Loucy (cell line): ENCODE data around the gene SORT1.

Experiments used
- H2AFZ ChIP-seq: fragments of 200-600 bp; sonication (generic); 2 replicates; pipeline ENCODE4 v1.6.0; 2016; ENCODE audit warnings: antibody characterized with exemption, mild to moderate bottlenecking, low read length, moderate library complexity
- H3F3A ChIP-seq: fragments of 200-600 bp; 2 replicates; pipeline ENCODE4 v1.6.0; 2016; ENCODE audit warnings: antibody characterized with exemption, low read depth, mild to moderate bottlenecking
- H3K27me3 ChIP-seq: fragments of 200-600 bp; sonication (generic); 2 replicates; pipeline ENCODE4 v1.6.1; 2014; ENCODE audit warnings: low read length, mild to moderate bottlenecking; ENCODE audit not compliant: insufficient read depth, poor library complexity, severe bottlenecking
- H3K36me3 ChIP-seq: fragments of 200-600 bp; sonication (generic); 2 replicates; pipeline ENCODE4 v1.6.1; 2016; ENCODE audit warnings: low read length; ENCODE audit not compliant: insufficient read depth
- H3K4me1 ChIP-seq: fragments of 200-600 bp; sonication (generic); 2 replicates; pipeline ENCODE4 v1.5.1; 2014; ENCODE audit warnings: low read length, mild to moderate bottlenecking; ENCODE audit not compliant: insufficient read depth, poor library complexity, severe bottlenecking
- H3K4me2 ChIP-seq: fragments of 200-600 bp; sonication (generic); 2 replicates; pipeline ENCODE4 v1.6.0; 2014; ENCODE audit warnings: antibody characterized with exemption, low read length, low read depth, mild to moderate bottlenecking; ENCODE audit not compliant: poor library complexity, severe bottlenecking
- H3K4me3 ChIP-seq: fragments of 200-600 bp; sonication (generic); 2 replicates; pipeline ENCODE4 v1.5.1; 2014; ENCODE audit warnings: low read length, mild to moderate bottlenecking, mixed read lengths; ENCODE audit not compliant: poor library complexity, severe bottlenecking
- H3K79me2 ChIP-seq: fragments of 200-600 bp; sonication (generic); 2 replicates; pipeline ENCODE4 v1.6.1; 2014; ENCODE audit warnings: low read length; ENCODE audit not compliant: insufficient read depth
- H3K9ac ChIP-seq: fragments of 200-600 bp; sonication (generic); 2 replicates; pipeline ENCODE4 v1.6.0; 2014; ENCODE audit warnings: mild to moderate bottlenecking, low read depth, low read length, moderate library complexity; ENCODE audit not compliant: poor library complexity, severe bottlenecking
- H3K9me2 ChIP-seq: fragments of 200-600 bp; sonication (generic); replicated peaks from 2 replicates; pipeline ENCODE4 v1.6.1; 2016; ENCODE audit warnings: low read depth, low read length, mixed read lengths
- H3K9me3 ChIP-seq: fragments of 200-600 bp; sonication (generic); 2 replicates; pipeline ENCODE4 v1.6.1; 2014; ENCODE audit warnings: mild to moderate bottlenecking, antibody characterized with exemption, low read length, low read depth; ENCODE audit not compliant: insufficient read depth
- H4K20me1 ChIP-seq: fragments of 200-600 bp; sonication (generic); 2 replicates; pipeline ENCODE4 v1.6.0; 2014; ENCODE audit warnings: antibody characterized with exemption, low read length, mild to moderate bottlenecking; ENCODE audit not compliant: insufficient read depth, poor library complexity, severe bottlenecking
- EZH2phosphoT487 ChIP-seq: fragments of 200-600 bp; IDR thresholded peaks from 2 replicates; pipeline ENCODE4 v1.6.1; 2018; ENCODE audit warnings: antibody characterized with exemption, mild to moderate bottlenecking, moderate library complexity, borderline replicate concordance
- TF ChIP-seq, protein P1 (sequence below): fragments of 200-600 bp; sonication (generic); conservative IDR thresholded peaks from 2 replicates; pipeline ENCODE4 v1.5.1; 2014; ENCODE audit warnings: mild to moderate bottlenecking, antibody characterized with exemption, low read length

The SORT1 gene

DNA sequence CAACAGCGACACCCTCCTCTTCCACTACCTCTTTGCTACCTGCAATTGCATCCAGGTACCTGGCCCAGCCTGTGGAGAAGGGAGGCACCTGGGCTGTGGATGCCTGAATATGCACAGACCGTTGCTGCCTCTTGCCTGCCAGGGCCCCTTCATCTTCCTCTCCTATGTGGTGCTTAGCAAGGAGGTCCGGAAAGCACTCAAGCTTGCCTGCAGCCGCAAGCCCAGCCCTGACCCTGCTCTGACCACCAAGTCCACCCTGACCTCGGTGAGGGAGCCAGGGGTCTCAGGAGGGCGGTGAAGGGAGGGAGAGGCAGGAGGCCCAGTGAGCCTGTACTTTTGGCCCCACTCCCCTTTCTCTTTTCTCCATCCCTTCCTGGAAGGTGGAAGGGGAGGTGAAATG, 126.3 kb downstream of the SORT1 start:
- H3K9me3 ChIP-seq = no peaks in the 10 kb centered on the region
- H3K4me3 ChIP-seq = no peak overlapping the region
- no peak overlapping the region for H3K4me2 ChIP-seq
- H3K4me1 ChIP-seq = no peaks in the 10 kb centered on the region
- no peak overlapping the region for H2AFZ ChIP-seq
- no peaks in the 10 kb centered on the region for H3K27me3 ChIP-seq
- no peaks in the 10 kb centered on the region for H4K20me1 ChIP-seq
- no peak overlapping the region for H3K9ac ChIP-seq
- H3K9me2 ChIP-seq = no peaks in the 10 kb centered on the region
- H3K79me2 ChIP-seq = no peaks in the 10 kb centered on the region
- no peak for TF ChIP-seq EZH2phosphoT487
- TF ChIP-seq, protein P1, sequence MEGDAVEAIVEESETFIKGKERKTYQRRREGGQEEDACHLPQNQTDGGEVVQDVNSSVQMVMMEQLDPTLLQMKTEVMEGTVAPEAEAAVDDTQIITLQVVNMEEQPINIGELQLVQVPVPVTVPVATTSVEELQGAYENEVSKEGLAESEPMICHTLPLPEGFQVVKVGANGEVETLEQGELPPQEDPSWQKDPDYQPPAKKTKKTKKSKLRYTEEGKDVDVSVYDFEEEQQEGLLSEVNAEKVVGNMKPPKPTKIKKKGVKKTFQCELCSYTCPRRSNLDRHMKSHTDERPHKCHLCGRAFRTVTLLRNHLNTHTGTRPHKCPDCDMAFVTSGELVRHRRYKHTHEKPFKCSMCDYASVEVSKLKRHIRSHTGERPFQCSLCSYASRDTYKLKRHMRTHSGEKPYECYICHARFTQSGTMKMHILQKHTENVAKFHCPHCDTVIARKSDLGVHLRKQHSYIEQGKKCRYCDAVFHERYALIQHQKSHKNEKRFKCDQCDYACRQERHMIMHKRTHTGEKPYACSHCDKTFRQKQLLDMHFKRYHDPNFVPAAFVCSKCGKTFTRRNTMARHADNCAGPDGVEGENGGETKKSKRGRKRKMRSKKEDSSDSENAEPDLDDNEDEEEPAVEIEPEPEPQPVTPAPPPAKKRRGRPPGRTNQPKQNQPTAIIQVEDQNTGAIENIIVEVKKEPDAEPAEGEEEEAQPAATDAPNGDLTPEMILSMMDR = no peak
- no peaks in the 10 kb centered on the region for H3F3A ChIP-seq
- no peaks in the 10 kb centered on the region for H3K36me3 ChIP-seq

DNA sequence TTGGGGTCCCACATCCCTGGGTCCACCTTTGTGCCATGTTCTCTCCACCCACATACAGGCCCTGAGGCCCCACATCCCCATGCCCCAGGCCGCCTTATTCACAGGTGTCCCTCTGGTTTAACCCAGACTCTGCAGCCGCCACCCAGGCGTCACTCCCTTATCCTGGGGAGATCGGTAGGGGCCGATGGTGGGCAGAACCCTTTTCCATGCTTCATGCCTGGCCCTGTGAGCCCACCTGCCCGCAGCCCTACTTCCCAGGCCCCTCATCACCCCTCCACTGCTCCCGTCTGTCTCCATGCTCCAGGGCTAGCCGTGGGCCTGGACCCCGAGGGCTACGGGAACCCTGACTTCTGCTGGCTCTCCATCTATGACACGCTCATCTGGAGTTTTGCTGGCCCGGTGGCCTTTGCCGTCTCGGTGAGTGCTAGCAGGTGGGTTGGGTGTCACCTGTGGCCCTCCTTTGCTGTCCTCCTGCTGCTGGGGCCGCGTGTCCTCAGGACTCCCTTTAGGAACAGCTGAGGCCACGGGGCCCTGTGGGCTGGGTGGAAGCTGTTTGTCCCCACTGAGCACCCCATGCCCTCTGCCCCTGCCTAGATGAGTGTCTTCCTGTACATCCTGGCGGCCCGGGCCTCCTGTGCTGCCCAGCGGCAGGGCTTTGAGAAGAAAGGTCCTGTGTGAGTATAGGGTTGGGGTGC, 126.9 kb downstream of the SORT1 start:
- H2AFZ ChIP-seq = no peak overlapping the region
- no peak for TF ChIP-seq EZH2phosphoT487
- TF ChIP-seq, protein P1 = no peak
- H3K9me3 ChIP-seq = no peaks in the 10 kb centered on the region
- H3K4me3 ChIP-seq = no peak overlapping the region
- H3K9ac ChIP-seq = no peak overlapping the region
- H3F3A ChIP-seq = no peaks in the 10 kb centered on the region
- no peaks in the 10 kb centered on the region for H4K20me1 ChIP-seq
- no peaks in the 10 kb centered on the region for H3K9me2 ChIP-seq
- no peaks in the 10 kb centered on the region for H3K79me2 ChIP-seq
- H3K4me2 ChIP-seq = no peak overlapping the region
- H3K36me3 ChIP-seq = no peaks in the 10 kb centered on the region
- H3K4me1 ChIP-seq = no peaks in the 10 kb centered on the region
- H3K27me3 ChIP-seq = no peaks in the 10 kb centered on the region

DNA sequence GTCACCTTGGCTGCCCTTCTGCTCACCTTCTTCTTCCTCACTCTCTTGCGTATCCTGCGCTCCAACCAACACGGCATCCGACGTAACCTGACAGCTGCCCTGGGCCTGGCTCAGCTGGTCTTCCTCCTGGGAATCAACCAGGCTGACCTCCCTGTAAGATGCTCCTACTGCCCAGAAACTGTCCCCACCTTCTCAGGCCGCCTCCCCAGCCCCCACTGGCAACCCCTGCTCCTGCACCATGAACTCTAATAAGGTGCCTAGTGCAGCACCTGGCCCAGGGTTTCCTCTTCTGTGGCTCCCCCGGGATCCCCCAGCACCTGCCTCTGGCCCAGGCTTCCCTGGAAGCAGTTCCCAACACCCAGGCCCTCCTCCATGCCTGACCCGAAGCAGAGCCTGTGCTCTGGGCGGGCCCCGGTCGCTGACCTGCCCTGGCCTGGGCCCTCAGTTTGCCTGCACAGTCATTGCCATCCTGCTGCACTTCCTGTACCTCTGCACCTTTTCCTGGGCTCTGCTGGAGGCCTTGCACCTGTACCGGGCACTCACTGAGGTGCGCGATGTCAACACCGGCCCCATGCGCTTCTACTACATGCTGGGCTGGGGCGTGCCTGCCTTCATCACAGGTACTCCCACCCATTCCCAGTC, 127.6 kb downstream of the SORT1 start:
- H3K4me2 ChIP-seq = no peak overlapping the region
- H3K36me3 ChIP-seq = no peaks in the 10 kb centered on the region
- no peak overlapping the region for H2AFZ ChIP-seq
- no peaks in the 10 kb centered on the region for H3K4me1 ChIP-seq
- no peak overlapping the region for H3K4me3 ChIP-seq
- no peaks in the 10 kb centered on the region for H3K27me3 ChIP-seq
- no peaks in the 10 kb centered on the region for H4K20me1 ChIP-seq
- no peak overlapping the region for H3K9ac ChIP-seq
- no peaks in the 10 kb centered on the region for H3K9me2 ChIP-seq
- no peaks in the 10 kb centered on the region for H3K79me2 ChIP-seq
- H3K9me3 ChIP-seq = no peaks in the 10 kb centered on the region
- no peaks in the 10 kb centered on the region for H3F3A ChIP-seq
- TF ChIP-seq, protein P1 = no peak
- no peak for TF ChIP-seq EZH2phosphoT487
